ENCODE measurements around the gene CIB4.
"Not testable (repeated sequence)": the region's sequence is repeated elsewhere in the genome, so short reads cannot be mapped to it uniquely, and the experiment has no call there.

CIB4 gene

GRCh38 chr2:26670931-26671460 is 29.8 kb upstream of the CIB4 start:
- Mint-ChIP-seq H3K4me3 (no peak overlapping the region), H3K4me1 (peaks cover 21% of the 10 kb centered on the region), H3K27ac (no peak overlapping the region), H3K9me3 (peaks cover 6% of the 10 kb centered on the region), H3K27me3 (ENCODE audit: low read depth) (peaks cover 32% of the 10 kb centered on the region), H3K36me3 (ENCODE audit: low read depth) (no peaks in the 10 kb centered on the region)
- no peak for TF ChIP-seq CTCF (IDR thresholded peaks at IDR 0.05; ENCODE audit: unreplicated experiment in 3 of 3)

GRCh38 chr2:26670171-26670570 is 29.0 kb upstream of the CIB4 start:
- Mint-ChIP-seq H3K4me1 (peaks cover 21% of the 10 kb centered on the region), H3K4me3 (no peak overlapping the region), H3K9me3 (peaks cover 10% of the 10 kb centered on the region), H3K27ac (peak overlapping the region; percentile 18 to 73 (median 66)), H3K27me3 (ENCODE audit: low read depth) (peaks cover 32% of the 10 kb centered on the region), H3K36me3 (ENCODE audit: low read depth) (no peaks in the 10 kb centered on the region)
- TF ChIP-seq CTCF (IDR thresholded peaks at IDR 0.05; ENCODE audit: unreplicated experiment in 3 of 3) = no peak

GRCh38 chr2:26668856-26669750 is 27.9 kb upstream of the CIB4 start:
- peak overlapping the region; percentile 18 to 74 (median 73) for H3K27ac Mint-ChIP-seq
- TF ChIP-seq CTCF (IDR thresholded peaks at IDR 0.05; ENCODE audit: unreplicated experiment in 3 of 3) = no peak
- H3K4me1 Mint-ChIP-seq = peaks cover 21% of the 10 kb centered on the region
- H3K4me3 Mint-ChIP-seq = peak overlapping the region in 1 of 3 experiments; percentile 11
- H3K36me3 Mint-ChIP-seq (ENCODE audit: low read depth) = no peaks in the 10 kb centered on the region
- peaks cover 15% of the 10 kb centered on the region for H3K9me3 Mint-ChIP-seq
- H3K27me3 Mint-ChIP-seq (ENCODE audit: low read depth) = peaks cover 32% of the 10 kb centered on the region

DNA sequence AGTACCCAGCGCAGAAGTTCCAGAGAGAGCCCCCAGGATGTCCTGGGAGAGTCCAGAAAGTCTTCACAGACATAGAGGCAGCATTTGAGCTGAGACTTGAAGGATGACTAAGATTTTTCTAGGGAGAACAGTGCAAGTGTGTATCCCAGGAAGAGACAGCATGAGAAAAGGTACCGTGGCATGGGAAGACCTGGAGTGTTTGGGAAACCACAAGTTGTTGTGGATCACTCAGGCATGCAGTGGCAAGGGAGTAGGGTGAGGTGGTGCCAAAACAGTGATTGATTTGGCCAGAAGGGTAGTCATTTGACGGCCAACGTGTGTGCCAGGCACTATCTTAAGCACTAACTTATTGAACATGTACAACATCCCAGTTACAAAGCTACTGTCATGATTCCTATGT is 26.9 kb upstream of the CIB4 start:
- no peaks in the 10 kb centered on the region for H3K36me3 Mint-ChIP-seq (ENCODE audit: low read depth)
- H3K4me3 Mint-ChIP-seq = no peak overlapping the region
- H3K4me1 Mint-ChIP-seq = peaks cover 21% of the 10 kb centered on the region
- peaks cover 15% of the 10 kb centered on the region for H3K9me3 Mint-ChIP-seq
- no peak for TF ChIP-seq CTCF (IDR thresholded peaks at IDR 0.05; ENCODE audit: unreplicated experiment in 3 of 3)
- H3K27me3 Mint-ChIP-seq (ENCODE audit: low read depth) = peaks cover 28% of the 10 kb centered on the region
- no peak overlapping the region for H3K27ac Mint-ChIP-seq

GRCh38 chr2:26666671-26667070 is 25.5 kb upstream of the CIB4 start:
- Mint-ChIP-seq H3K4me3 (no peak overlapping the region), H3K9me3 (peaks cover 15% of the 10 kb centered on the region), H3K36me3 (ENCODE audit: low read depth) (no peaks in the 10 kb centered on the region), H3K27ac (no peak overlapping the region), H3K4me1 (peaks cover 21% of the 10 kb centered on the region), H3K27me3 (ENCODE audit: low read depth) (peaks cover 19% of the 10 kb centered on the region)
- no peak for TF ChIP-seq CTCF (IDR thresholded peaks at IDR 0.05; ENCODE audit: unreplicated experiment in 3 of 3)

- H3K36me3 Mint-ChIP-seq (ENCODE audit: low read depth) = not testable (repeated sequence)
Measured at GRCh38 chr2:26665296-26665695, 24.1 kb upstream of the CIB4 start.

More at GRCh38 chr2:26665296-26665695, 24.1 kb upstream of the CIB4 start:
- H3K27ac Mint-ChIP-seq, H3K4me3 Mint-ChIP-seq: not testable (repeated sequence)
- Mint-ChIP-seq H3K27me3 (ENCODE audit: low read depth) (peaks cover 23% of the 10 kb centered on the region), H3K4me1 (peaks cover 18% of the 10 kb centered on the region), H3K9me3 (peaks cover 27% of the 10 kb centered on the region)
